ENCODE results near the gene DOCK11. TPM values are rescaled to one million over a fixed set of nuclear protein-coding genes. Genes with fewer than 3 reads are reported as not detected.

Gene DOCK11
- polyA plus RNA-seq, 3 donors = 20.8 to 39.7 (median 34.8) TPM

DNA sequence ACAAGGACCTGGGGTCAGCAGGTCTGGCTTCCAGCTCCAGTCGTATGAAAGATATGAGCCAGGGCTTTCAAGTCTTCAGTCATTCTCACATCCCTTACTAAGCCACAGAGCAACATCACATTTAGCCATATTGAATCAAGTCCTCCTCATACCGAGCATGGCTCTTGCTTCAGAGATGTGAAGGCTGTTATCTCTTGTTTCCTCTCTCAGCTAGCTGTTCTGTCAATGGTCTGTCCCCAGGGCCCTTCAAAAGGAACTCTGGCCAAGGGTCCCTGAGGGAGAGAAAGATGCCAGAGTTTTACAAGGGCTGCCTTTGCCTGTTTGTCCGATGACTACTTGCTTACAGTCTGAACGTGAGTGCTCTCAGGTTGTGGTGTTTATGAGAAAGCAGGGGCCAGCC, 30.5 kb downstream of the DOCK11 start:
- DNase-seq = no peak
- no peak overlapping the region for H3K9ac ChIP-seq (ENCODE audit: insufficient read depth, low read length, poor library complexity, severe bottlenecking)
- Mint-ChIP-seq H3K27ac (peak overlapping the region; percentile 60 to 87 (median 79)), H3K4me3 (no peak overlapping the region), H3K27me3 (ENCODE audit: low read depth in 3 of 3) (peaks cover 0 to 1% (median 0%) of the 10 kb centered on the region in 3 donors), H3K4me1 (peaks cover 68% of the 10 kb centered on the region), H3K36me3 (peaks cover 3 to 5% of the 10 kb centered on the region in 2 donors), H3K9me3 (peaks cover 0 to 7% (median 0%) of the 10 kb centered on the region in 7 donors)
- peaks cover 57 to 60% of the 10 kb centered on the region in 2 donors for H3K4me1 ChIP-seq (ENCODE audit: control insufficient read depth in 1 of 2, insufficient read depth in 2 of 2, low read length in 2 of 2)
- no peaks in the 10 kb centered on the region for H3K9me3 ChIP-seq (replicated peaks in 1 of 2; ENCODE audit: control insufficient read depth in 1 of 2, insufficient read depth in 1 of 2, low read length in 2 of 2)
- H3K4me3 ChIP-seq (replicated peaks in 1 of 3; ENCODE audit: low read depth in 2 of 3, low read length in 3 of 3) = no peak overlapping the region
- H3K27ac ChIP-seq (ENCODE audit: low read depth in 1 of 2, low read length in 2 of 2) = no peak overlapping the region
- no peak overlapping the region for H2AFZ ChIP-seq (ENCODE audit: insufficient read depth, low read depth, low read length, poor library complexity, severe bottlenecking)
- no CpG with 5 or more reads among the region's 4 CpGs for WGBS (ENCODE audit: insufficient coverage)
- H3K36me3 ChIP-seq (replicated peaks in 1 of 2; ENCODE audit: control insufficient read depth in 1 of 2, insufficient read depth in 2 of 2, low read length in 2 of 2) = no peaks in the 10 kb centered on the region
- peaks cover 91% of the 10 kb centered on the region for H3K79me2 ChIP-seq (ENCODE audit: insufficient read depth, low read length)
- no peaks in the 10 kb centered on the region for H3K27me3 ChIP-seq (ENCODE audit: control insufficient read depth in 2 of 2, insufficient read depth in 2 of 2, low read length in 2 of 2)
- TF ChIP-seq, protein P1, sequence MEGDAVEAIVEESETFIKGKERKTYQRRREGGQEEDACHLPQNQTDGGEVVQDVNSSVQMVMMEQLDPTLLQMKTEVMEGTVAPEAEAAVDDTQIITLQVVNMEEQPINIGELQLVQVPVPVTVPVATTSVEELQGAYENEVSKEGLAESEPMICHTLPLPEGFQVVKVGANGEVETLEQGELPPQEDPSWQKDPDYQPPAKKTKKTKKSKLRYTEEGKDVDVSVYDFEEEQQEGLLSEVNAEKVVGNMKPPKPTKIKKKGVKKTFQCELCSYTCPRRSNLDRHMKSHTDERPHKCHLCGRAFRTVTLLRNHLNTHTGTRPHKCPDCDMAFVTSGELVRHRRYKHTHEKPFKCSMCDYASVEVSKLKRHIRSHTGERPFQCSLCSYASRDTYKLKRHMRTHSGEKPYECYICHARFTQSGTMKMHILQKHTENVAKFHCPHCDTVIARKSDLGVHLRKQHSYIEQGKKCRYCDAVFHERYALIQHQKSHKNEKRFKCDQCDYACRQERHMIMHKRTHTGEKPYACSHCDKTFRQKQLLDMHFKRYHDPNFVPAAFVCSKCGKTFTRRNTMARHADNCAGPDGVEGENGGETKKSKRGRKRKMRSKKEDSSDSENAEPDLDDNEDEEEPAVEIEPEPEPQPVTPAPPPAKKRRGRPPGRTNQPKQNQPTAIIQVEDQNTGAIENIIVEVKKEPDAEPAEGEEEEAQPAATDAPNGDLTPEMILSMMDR (IDR thresholded peaks at IDR 0.05) = no peak
- no peak overlapping the region for H3K4me2 ChIP-seq (replicated peaks; ENCODE audit: extremely low read depth, low read length, poor library complexity, severe bottlenecking)
- peaks cover 54% of the 10 kb centered on the region for H4K20me1 ChIP-seq (ENCODE audit: insufficient read depth, low read length)
- intact Hi-C loops (cut with micrococcal nuclease) = no loop called here

DNA sequence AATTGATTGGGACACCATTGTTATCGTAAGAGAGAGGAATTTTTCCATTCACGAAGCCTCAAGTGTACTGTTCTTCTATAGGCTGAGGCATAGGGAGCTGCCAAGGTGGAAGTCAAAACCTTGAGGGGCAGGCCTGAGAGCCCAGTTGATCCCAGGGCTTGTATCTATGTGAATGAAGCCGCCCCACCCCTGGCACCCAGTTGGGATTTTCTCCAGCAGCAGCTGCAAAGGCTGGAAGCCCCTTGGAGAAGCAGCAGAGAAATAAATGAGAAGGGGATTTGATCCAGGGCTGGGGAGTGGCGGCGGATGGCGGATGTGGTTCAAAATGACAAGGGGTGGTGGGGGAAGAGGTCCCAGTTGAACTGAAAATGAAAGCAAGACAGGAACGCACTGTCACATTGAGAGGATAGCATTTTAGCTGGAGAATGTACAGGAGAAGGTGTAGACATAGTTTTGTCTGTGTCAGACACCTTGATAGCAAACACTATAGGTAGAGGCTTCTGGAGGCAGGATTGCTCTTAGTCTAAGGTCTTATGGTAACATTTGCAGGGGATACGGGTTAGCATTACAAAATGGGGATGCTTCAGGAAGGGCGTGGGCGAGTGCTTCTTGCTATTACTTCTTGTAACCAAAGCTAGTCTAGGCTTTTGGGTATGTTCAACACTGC, 32.6 kb downstream of the DOCK11 start:
- peak overlapping the region; percentile 53 for H3K9ac ChIP-seq (ENCODE audit: insufficient read depth, low read length, poor library complexity, severe bottlenecking)
- TF ChIP-seq, protein P1 (IDR thresholded peaks at IDR 0.05) = no peak
- H3K27ac ChIP-seq (ENCODE audit: low read depth in 1 of 2, low read length in 2 of 2) = peak overlapping the region; percentile 83 to 89
- no peaks in the 10 kb centered on the region for H3K27me3 ChIP-seq (ENCODE audit: control insufficient read depth in 2 of 2, insufficient read depth in 2 of 2, low read length in 2 of 2)
- H3K79me2 ChIP-seq (ENCODE audit: insufficient read depth, low read length) = peaks cover 89% of the 10 kb centered on the region
- Mint-ChIP-seq H3K4me3 (peak overlapping the region; percentile 81 to 92), H3K4me1 (peaks cover 60% of the 10 kb centered on the region), H3K27ac (peak overlapping the region; percentile 89 to 97 (median 96)), H3K9me3 (peaks cover 0 to 7% (median 0%) of the 10 kb centered on the region in 7 donors), H3K27me3 (ENCODE audit: low read depth in 3 of 3) (peaks cover 0 to 1% (median 0%) of the 10 kb centered on the region in 3 donors), H3K36me3 (peaks cover 5 to 6% of the 10 kb centered on the region in 2 donors)
- peak overlapping the region; percentile 61 for H2AFZ ChIP-seq (ENCODE audit: insufficient read depth, low read depth, low read length, poor library complexity, severe bottlenecking)
- WGBS (ENCODE audit: insufficient coverage) = 27% methylated on average over 3 of the region's 10 CpGs
- DNase-seq = peak in 2 of 3 donors; percentile 39 to 67
- peak overlapping the region; percentile 69 for H3K4me2 ChIP-seq (replicated peaks; ENCODE audit: extremely low read depth, low read length, poor library complexity, severe bottlenecking)
- H3K36me3 ChIP-seq (replicated peaks in 1 of 2; ENCODE audit: control insufficient read depth in 1 of 2, insufficient read depth in 2 of 2, low read length in 2 of 2) = no peaks in the 10 kb centered on the region
- no peaks in the 10 kb centered on the region for H3K9me3 ChIP-seq (replicated peaks in 1 of 2; ENCODE audit: control insufficient read depth in 1 of 2, insufficient read depth in 1 of 2, low read length in 2 of 2)
- peak overlapping the region; percentile 30 to 71 (median 67) for H3K4me3 ChIP-seq (replicated peaks in 1 of 3; ENCODE audit: low read depth in 2 of 3, low read length in 3 of 3)
- peaks cover 43% of the 10 kb centered on the region for H4K20me1 ChIP-seq (ENCODE audit: insufficient read depth, low read length)
- peaks cover 47% of the 10 kb centered on the region in 2 donors for H3K4me1 ChIP-seq (ENCODE audit: control insufficient read depth in 1 of 2, insufficient read depth in 2 of 2, low read length in 2 of 2)
- intact Hi-C loops (cut with micrococcal nuclease) = no loop called here

All from CD14-positive monocyte (primary cell).